ENCODE data around the gene CELSR3. TPM values are rescaled to one million over a fixed set of nuclear protein-coding genes. Genes with fewer than 3 reads are reported as not detected.
A peak's percentile ranks its signal among the peaks of the same experiment; 100 is the strongest.

The CELSR3 gene
- total RNA-seq, 1 experiment from 2014 or later: 23.9 TPM

- Mint-ChIP-seq H3K27me3 (ENCODE audit: low read depth) (peaks cover 1% of the 10 kb centered on the region; the same call in 1 of the 2 replicates), H3K4me3 (no peak overlapping the region; a peak in 1 of 5 replicates), H3K27ac (peak overlapping the region in 2 of 3 experiments; percentile 55 to 61; a peak in 1 of 7 replicates), H3K4me1 (peaks cover 6 to 8% of the 10 kb centered on the region in 2 experiments), H3K36me3 (ENCODE audit: insufficient read depth in 1 of 3, low read depth in 3 of 3) (peaks cover 47 to 77% (median 76%) of the 10 kb centered on the region in 3 experiments), H3K9me3 (no peaks in the 10 kb centered on the region)
- H3K23me2 ChIP-seq (ENCODE audit: insufficient read length, low read depth, low read length, poor library complexity, severe bottlenecking): peaks cover 6% of the 10 kb centered on the region
- no peak overlapping the region for H3K18ac ChIP-seq (ENCODE audit: insufficient read length, low read depth, low read length)
- no peak overlapping the region for H3K56ac ChIP-seq (ENCODE audit: insufficient read length, low read depth, low read length)
- H4K20me1 ChIP-seq (ENCODE audit: control insufficient read depth, insufficient read depth, insufficient read length): no peaks in the 10 kb centered on the region
- H2AK5ac ChIP-seq (ENCODE audit: insufficient read length, low read length): no peak overlapping the region
- H3K4me2 ChIP-seq (ENCODE audit: insufficient read depth, insufficient read length, low read length): no peak overlapping the region
- no peak overlapping the region for H2BK20ac ChIP-seq (ENCODE audit: low read depth, low read length, poor library complexity, severe bottlenecking)
- H3K27me3 ChIP-seq (ENCODE audit: insufficient read depth, low read length): no peaks in the 10 kb centered on the region
- TF ChIP-seq CTCF (conservative IDR thresholded peaks at IDR 0.05): no peak
- no peak overlapping the region for H2BK15ac ChIP-seq (ENCODE audit: low read depth, low read length)
- H3T11ph ChIP-seq (ENCODE audit: low read length): no peak overlapping the region
- H2BK5ac ChIP-seq (ENCODE audit: insufficient read length, low read length): no peak overlapping the region
- DNase-seq: no peak
- no peak overlapping the region for H2BK12ac ChIP-seq (ENCODE audit: insufficient read length, low read depth, low read length)
- H3K14ac ChIP-seq (ENCODE audit: insufficient read depth, low read length): no peak overlapping the region
- H3K4me1 ChIP-seq (ENCODE audit: insufficient read depth, low read length): no peaks in the 10 kb centered on the region; the same call in 1 of the 2 replicates
- H4K91ac ChIP-seq (ENCODE audit: insufficient read length, low read depth, low read length): no peak overlapping the region
- no peak overlapping the region for H3K27ac ChIP-seq (ENCODE audit: insufficient read length, low read depth, low read length)
- H3K79me2 ChIP-seq (ENCODE audit: insufficient read depth, low read length): no peaks in the 10 kb centered on the region
- H2BK120ac ChIP-seq (ENCODE audit: low read depth, low read length, poor library complexity, severe bottlenecking): no peak overlapping the region
- H3K9me3 ChIP-seq (ENCODE audit: control insufficient read depth, low read depth, low read length): no peaks in the 10 kb centered on the region
- no peak overlapping the region for H4K5ac ChIP-seq (ENCODE audit: insufficient read length, low read depth, low read length)
- no peak overlapping the region for H2AFZ ChIP-seq (ENCODE audit: low read length)
- H3K4ac ChIP-seq (ENCODE audit: low read depth, low read length): no peak overlapping the region
- H3K79me1 ChIP-seq (ENCODE audit: insufficient read depth, low read depth, low read length, poor library complexity, severe bottlenecking): no peaks in the 10 kb centered on the region
- WGBS (ENCODE audit: extremely low coverage, insufficient read length, low lambda C conversion rate): no CpG with 5 or more reads among the region's 8 CpGs
- H3K23ac ChIP-seq (ENCODE audit: insufficient read length, low read depth, low read length): no peak overlapping the region
- no peak overlapping the region for H3K9ac ChIP-seq (ENCODE audit: extremely low read depth, insufficient read length, low read length)
- H4K8ac ChIP-seq (replicated peaks; ENCODE audit: insufficient read length, low read depth, low read length): no peak overlapping the region
Measured at GRCh38 chr3:48630407-48630806, 32.3 kb downstream of the CELSR3 start.

All from H9 (cell line).